ENCODE data around the gene SLC2A13. TPM values are rescaled to one million over a fixed set of nuclear protein-coding genes. Genes with fewer than 3 reads are reported as not detected.

SLC2A13 gene
- total RNA-seq, 1 experiment from 2014 or later: 15.3 TPM

- no peak for TF ChIP-seq CTCF (IDR thresholded peaks at IDR 0.05)
- no peak for TF ChIP-seq TEAD4 (CRISPR knock-in tag; IDR thresholded peaks at IDR 0.05)
- TF ChIP-seq, protein P1, sequence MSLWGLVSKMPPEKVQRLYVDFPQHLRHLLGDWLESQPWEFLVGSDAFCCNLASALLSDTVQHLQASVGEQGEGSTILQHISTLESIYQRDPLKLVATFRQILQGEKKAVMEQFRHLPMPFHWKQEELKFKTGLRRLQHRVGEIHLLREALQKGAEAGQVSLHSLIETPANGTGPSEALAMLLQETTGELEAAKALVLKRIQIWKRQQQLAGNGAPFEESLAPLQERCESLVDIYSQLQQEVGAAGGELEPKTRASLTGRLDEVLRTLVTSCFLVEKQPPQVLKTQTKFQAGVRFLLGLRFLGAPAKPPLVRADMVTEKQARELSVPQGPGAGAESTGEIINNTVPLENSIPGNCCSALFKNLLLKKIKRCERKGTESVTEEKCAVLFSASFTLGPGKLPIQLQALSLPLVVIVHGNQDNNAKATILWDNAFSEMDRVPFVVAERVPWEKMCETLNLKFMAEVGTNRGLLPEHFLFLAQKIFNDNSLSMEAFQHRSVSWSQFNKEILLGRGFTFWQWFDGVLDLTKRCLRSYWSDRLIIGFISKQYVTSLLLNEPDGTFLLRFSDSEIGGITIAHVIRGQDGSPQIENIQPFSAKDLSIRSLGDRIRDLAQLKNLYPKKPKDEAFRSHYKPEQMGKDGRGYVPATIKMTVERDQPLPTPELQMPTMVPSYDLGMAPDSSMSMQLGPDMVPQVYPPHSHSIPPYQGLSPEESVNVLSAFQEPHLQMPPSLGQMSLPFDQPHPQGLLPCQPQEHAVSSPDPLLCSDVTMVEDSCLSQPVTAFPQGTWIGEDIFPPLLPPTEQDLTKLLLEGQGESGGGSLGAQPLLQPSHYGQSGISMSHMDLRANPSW (CRISPR knock-in tag; conservative IDR thresholded peaks at IDR 0.05; ENCODE audit: low read depth): no peak
- no peak for TF ChIP-seq SOX15 (CRISPR knock-in tag; IDR thresholded peaks at IDR 0.05)
- TF ChIP-seq, protein P2, sequence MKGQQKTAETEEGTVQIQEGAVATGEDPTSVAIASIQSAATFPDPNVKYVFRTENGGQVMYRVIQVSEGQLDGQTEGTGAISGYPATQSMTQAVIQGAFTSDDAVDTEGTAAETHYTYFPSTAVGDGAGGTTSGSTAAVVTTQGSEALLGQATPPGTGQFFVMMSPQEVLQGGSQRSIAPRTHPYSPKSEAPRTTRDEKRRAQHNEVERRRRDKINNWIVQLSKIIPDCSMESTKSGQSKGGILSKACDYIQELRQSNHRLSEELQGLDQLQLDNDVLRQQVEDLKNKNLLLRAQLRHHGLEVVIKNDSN (CRISPR knock-in tag; IDR thresholded peaks at IDR 0.05): no peak
- TF ChIP-seq MXD4 (CRISPR knock-in tag; IDR thresholded peaks at IDR 0.05; ENCODE audit: borderline replicate concordance): no peak
- no peak for TF ChIP-seq IRF1 (CRISPR knock-in tag; IDR thresholded peaks at IDR 0.05)
- TF ChIP-seq CREB1 (CRISPR knock-in tag; IDR thresholded peaks at IDR 0.05): no peak
Observed at GRCh38 chr12:39777465-39777864, 328.4 kb downstream of the SLC2A13 start (continued).

DNA sequence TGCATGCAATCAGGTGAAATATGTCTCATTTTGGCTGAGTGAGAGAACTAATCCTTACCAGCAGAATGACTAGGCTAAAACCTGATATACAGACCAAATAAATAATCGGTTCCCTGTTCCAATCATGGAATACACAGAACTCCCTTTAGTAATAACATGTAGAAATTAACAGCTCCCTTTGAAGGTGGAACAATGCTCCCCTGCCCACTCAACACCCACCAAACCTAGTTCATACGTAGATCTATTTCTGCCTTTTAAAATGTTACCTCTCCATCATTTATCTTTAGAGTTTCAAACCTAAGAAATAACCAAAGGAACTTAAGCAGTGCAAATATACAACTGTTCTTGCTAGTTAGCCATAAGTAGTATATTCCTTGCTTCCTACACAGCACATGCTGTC lies 332.6 kb downstream of the SLC2A13 start:
- Mint-ChIP-seq H3K27me3 (ENCODE audit: low read depth) (no peaks in the 10 kb centered on the region), H3K27ac (no peak overlapping the region), H3K36me3 (peaks cover under 1% of the 10 kb centered on the region; the same call in 1 of the 2 replicates), H3K4me1 (no peaks in the 10 kb centered on the region), H3K9me3 (no peaks in the 10 kb centered on the region; the same call in 1 of the 2 replicates), H3K4me3 (no peak overlapping the region)
- TF ChIP-seq OVOL2 (CRISPR knock-in tag; IDR thresholded peaks at IDR 0.05; ENCODE audit: borderline replicate concordance) (no peak), SP1 (CRISPR knock-in tag; conservative IDR thresholded peaks at IDR 0.05) (no peak)
- POLR2A ChIA-PET: no interaction called here
- CTCF ChIA-PET: interaction anchor here (1.6 kb wide), 1 partner anchor 10 kb away, joined by 4 read pairs; no protein-coding TSS in a partner anchor
- ATAC-seq: no peak
- DNase-seq (ENCODE audit: low spot score): no peak

GRCh38 chr12:39772821-39773259 lies 333.0 kb downstream of the SLC2A13 start:
- TF ChIP-seq ZNF138 (CRISPR knock-in tag; conservative IDR thresholded peaks at IDR 0.05) (no peak), MAX (CRISPR knock-in tag; IDR thresholded peaks at IDR 0.05) (no peak), FOXJ3 (CRISPR knock-in tag; IDR thresholded peaks at IDR 0.05; ENCODE audit: borderline replicate concordance) (no peak), ATF1 (CRISPR knock-in tag; IDR thresholded peaks at IDR 0.05) (no peak), FOXK1 (CRISPR knock-in tag; IDR thresholded peaks at IDR 0.05) (no peak), ZNF317 (CRISPR knock-in tag; IDR thresholded peaks at IDR 0.05; ENCODE audit: borderline replicate concordance, low read depth) (no peak), RELA (CRISPR knock-in tag; IDR thresholded peaks at IDR 0.05; ENCODE audit: borderline replicate concordance) (no peak)
- TF ChIP-seq, protein P3, sequence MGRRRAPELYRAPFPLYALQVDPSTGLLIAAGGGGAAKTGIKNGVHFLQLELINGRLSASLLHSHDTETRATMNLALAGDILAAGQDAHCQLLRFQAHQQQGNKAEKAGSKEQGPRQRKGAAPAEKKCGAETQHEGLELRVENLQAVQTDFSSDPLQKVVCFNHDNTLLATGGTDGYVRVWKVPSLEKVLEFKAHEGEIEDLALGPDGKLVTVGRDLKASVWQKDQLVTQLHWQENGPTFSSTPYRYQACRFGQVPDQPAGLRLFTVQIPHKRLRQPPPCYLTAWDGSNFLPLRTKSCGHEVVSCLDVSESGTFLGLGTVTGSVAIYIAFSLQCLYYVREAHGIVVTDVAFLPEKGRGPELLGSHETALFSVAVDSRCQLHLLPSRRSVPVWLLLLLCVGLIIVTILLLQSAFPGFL (CRISPR knock-in tag; IDR thresholded peaks at IDR 0.05; ENCODE audit: borderline replicate concordance): no peak
- Mint-ChIP-seq H3K4me3 (no peak overlapping the region), H3K9me3 (peaks cover 4% of the 10 kb centered on the region), H3K27ac (no peak overlapping the region), H3K36me3 (peaks cover 5% of the 10 kb centered on the region), H3K27me3 (ENCODE audit: low read depth) (no peaks in the 10 kb centered on the region), H3K4me1 (no peaks in the 10 kb centered on the region)
- ATAC-seq (no peak), DNase-seq (ENCODE audit: low spot score) (no peak)
- ChIA-PET CTCF (interaction anchor here (1.6 kb wide), 1 partner anchor 9 kb away, joined by 4 read pairs; no protein-coding TSS in a partner anchor), POLR2A (no interaction called here)
